K562 (cell line): ENCODE measurements around the gene CCND3. TPM values are rescaled to one million over a fixed set of nuclear protein-coding genes. Genes with fewer than 3 reads are reported as not detected.

Experiments used
- ATF7 ChIP-seq: fragments of 450-650 bp; IDR thresholded peaks from 2 replicates; pipeline ENCODE4 v1.7.1; 2014; ENCODE audit warnings: mild to moderate bottlenecking, moderate library complexity
- CHD2 ChIP-seq: IDR thresholded peaks from 2 replicates; pipeline ENCODE4 v1.6.1; 2011; ENCODE audit warnings: low read depth, low read length
- FOXP1 ChIP-seq: sonication (generic); formaldehyde crosslinking; IDR thresholded peaks from 2 replicates; pipeline ENCODE4 v1.8.0; 2022; ENCODE audit warnings: mild to moderate bottlenecking, missing genetic modification reagents
- GATA2 ChIP-seq: sonication (generic); formaldehyde crosslinking; IDR thresholded peaks from 2 replicates; pipeline ENCODE4 v1.4.0; 2020; ENCODE audit warnings: mild to moderate bottlenecking, missing genetic modification reagents
- HNRNPL ChIP-seq: fragments of 200-400 bp; formaldehyde crosslinking; IDR thresholded peaks from 2 replicates; pipeline ENCODE4 v1.6.1; 2017; ENCODE audit warnings: low read depth, mild to moderate bottlenecking, low read length
- JUN ChIP-seq, 2 experiments: sonication (generic) in 1 of 2; formaldehyde crosslinking in 1 of 2; IDR thresholded peaks; 2 replicates each; pipeline versions ENCODE4 v1.6.1 to v1.8.0; 2012 to 2022; ENCODE audit warnings: borderline replicate concordance in 2 of 2, mild to moderate bottlenecking in 2 of 2, improper control_type of control experiment in 1 of 2, low read depth in 1 of 2, low read length in 1 of 2, missing genetic modification reagents in 1 of 2
- KAT7 ChIP-seq: sonication (generic); formaldehyde crosslinking; IDR thresholded peaks from 2 replicates; pipeline ENCODE4 v1.8.0; 2022; ENCODE audit warnings: missing genetic modification reagents, mild to moderate bottlenecking, borderline replicate concordance
- KLF10 ChIP-seq: fragments of 250-450 bp; sonication (Bioruptor Pico); IDR thresholded peaks from 2 replicates; pipeline ENCODE4 v1.6.1; 2021; ENCODE audit warnings: matching md5 sums
- LCOR ChIP-seq: sonication (generic); formaldehyde crosslinking; IDR thresholded peaks from 2 replicates; pipeline ENCODE4 v1.8.0; 2022; ENCODE audit warnings: mild to moderate bottlenecking, missing genetic modification reagents
- MCM2 ChIP-seq: fragments of 450-650 bp; IDR thresholded peaks from 2 replicates; pipeline ENCODE4 v1.6.1; 2017; ENCODE audit warnings: low read depth, mild to moderate bottlenecking
- MEIS2 ChIP-seq: fragments of 450-650 bp; IDR thresholded peaks from 2 replicates; pipeline ENCODE4 v1.6.1; 2014; ENCODE audit warnings: mild to moderate bottlenecking; ENCODE audit not compliant: partially characterized antibody
- MTA2 ChIP-seq: fragments of 450-650 bp; IDR thresholded peaks from 2 replicates; pipeline ENCODE4 v1.6.1; 2016; ENCODE audit warnings: low read depth
- MTA3 ChIP-seq: fragments of 450-650 bp; formaldehyde crosslinking; IDR thresholded peaks from 2 replicates; pipeline ENCODE4 v1.6.1; 2017; ENCODE audit warnings: mild to moderate bottlenecking, borderline replicate concordance
- MYC ChIP-seq, 2 experiments: fragments of 250-450 bp in 1 of 2; sonication (Bioruptor Pico) in 1 of 2; IDR thresholded peaks; 2 replicates each; pipeline versions ENCODE4 v1.5.1 to v1.6.1; 2012 to 2021; ENCODE audit warnings: low read depth in 2 of 2, borderline replicate concordance in 1 of 2, improper control_type of control experiment in 1 of 2, low read length in 1 of 2, mild to moderate bottlenecking in 1 of 2, moderate library complexity in 1 of 2
- NEUROD1 ChIP-seq: fragments of 150-350 bp; IDR thresholded peaks from 2 replicates; pipeline ENCODE4 v1.6.1; 2014; ENCODE audit warnings: borderline replicate concordance, low read length, low read depth; ENCODE audit not compliant: partially characterized antibody
- NONO ChIP-seq, 2 experiments: fragments of 200-400 bp in 1 of 2; fragments of 450-650 bp in 1 of 2; formaldehyde crosslinking in 1 of 2; IDR thresholded peaks; 2 replicates each; pipeline ENCODE4 v1.6.1; 2017; ENCODE audit warnings: low read depth in 2 of 2, mild to moderate bottlenecking in 2 of 2, moderate library complexity in 2 of 2, low read length in 1 of 2
- NR2F6 ChIP-seq: fragments of 450-650 bp; formaldehyde crosslinking; IDR thresholded peaks from 2 replicates; pipeline ENCODE4 v1.4.0; 2020; ENCODE audit warnings: mild to moderate bottlenecking
- NRF1 ChIP-seq, 2 experiments: fragments of 450-650 bp; IDR thresholded peaks in 1 of 2; conservative IDR thresholded peaks in 1 of 2; 2 replicates each; pipeline ENCODE4 v1.6.1; 2014; ENCODE audit warnings: mild to moderate bottlenecking in 2 of 2
- RAD51 ChIP-seq: fragments of 450-650 bp; IDR thresholded peaks from 2 replicates; pipeline ENCODE4 v1.7.1; 2016; ENCODE audit warnings: low read depth, mild to moderate bottlenecking, borderline replicate concordance
- RBFOX2 ChIP-seq: fragments of 200-400 bp; formaldehyde crosslinking; IDR thresholded peaks from 2 replicates; pipeline ENCODE4 v1.6.1; 2017; ENCODE audit warnings: low read depth, mild to moderate bottlenecking, low read length, moderate library complexity
- SIN3B ChIP-seq: fragments of 450-650 bp; IDR thresholded peaks from 2 replicates; pipeline ENCODE4 v1.6.1; 2017; ENCODE audit warnings: low read depth, mild to moderate bottlenecking, moderate library complexity
- SNRNP70 ChIP-seq: fragments of 200-400 bp; formaldehyde crosslinking; optimal IDR thresholded peaks from 2 replicates; pipeline ENCODE3; 2017; ENCODE audit warnings: low read depth, low read length
- SRSF3 ChIP-seq: fragments of 200-400 bp; formaldehyde crosslinking; IDR thresholded peaks from 2 replicates; pipeline ENCODE4 v1.6.1; 2016; ENCODE audit warnings: mild to moderate bottlenecking, low read length, moderate library complexity; ENCODE audit not compliant: insufficient read depth
- SRSF9 ChIP-seq: fragments of 200-400 bp; formaldehyde crosslinking; IDR thresholded peaks from 2 replicates; pipeline ENCODE4 v1.6.1; 2017; ENCODE audit warnings: low read depth, low read length, borderline replicate concordance
- TRIM24 ChIP-seq, 2 experiments: fragments of 450-650 bp; IDR thresholded peaks; 2 replicates each; pipeline ENCODE4 v1.6.1; 2016
- ZNF311 ChIP-seq: fragments of 250-450 bp; sonication (Bioruptor Pico); IDR thresholded peaks from 2 replicates; pipeline ENCODE4 v1.4.0; 2020; ENCODE audit warnings: mild to moderate bottlenecking, moderate library complexity
- polyA plus RNA-seq, 8 experiments: library from polyadenylated mRNA; depleted of rRNA in 4 of 8; stranded (reverse) in 5 of 8; unstranded in 3 of 8; fragments of >200 nt; fragmentation: Nextera tagmentation in 2 of 8; fragmentation: Illumina TruSeq in 1 of 8; extraction: Ambion mirVana in 2 of 8; extraction: Trizol in 1 of 8; gene quantifications; 2 replicates each; pipeline versions ENCODE4 v1.2.1 to v1.2.3, GENCODE V29; 2011 to 2014; ENCODE audit warnings: inconsistent platforms in 1 of 8, missing spikeins in 1 of 8
- total RNA-seq, 7 experiments: library from RNA; depleted of rRNA in 6 of 7; stranded (reverse); fragments of >200 nt in 6 of 7; fragmentation: Illumina TruSeq in 2 of 7; extraction: Trizol in 2 of 7; gene quantifications; 2 replicates each; pipeline versions ENCODE4 v1.2.1 to v1.2.3, GENCODE V29; 2011 to 2021; ENCODE audit warnings: low replicate concordance in 1 of 7
- TF ChIP-seq, protein P1 (sequence below): fragments of 450-650 bp; IDR thresholded peaks from 2 replicates; pipeline ENCODE4 v1.7.1; 2018; ENCODE audit warnings: mild to moderate bottlenecking, low read depth; ENCODE audit not compliant: partially characterized antibody

CCND3 gene
- total and polyA plus RNA-seq, 9 of the 15 experiments (the other 6 are each of a cell fraction or from before 2014, with no cell fraction given) = 21.5 to 204 (median 97.4) TPM

DNA sequence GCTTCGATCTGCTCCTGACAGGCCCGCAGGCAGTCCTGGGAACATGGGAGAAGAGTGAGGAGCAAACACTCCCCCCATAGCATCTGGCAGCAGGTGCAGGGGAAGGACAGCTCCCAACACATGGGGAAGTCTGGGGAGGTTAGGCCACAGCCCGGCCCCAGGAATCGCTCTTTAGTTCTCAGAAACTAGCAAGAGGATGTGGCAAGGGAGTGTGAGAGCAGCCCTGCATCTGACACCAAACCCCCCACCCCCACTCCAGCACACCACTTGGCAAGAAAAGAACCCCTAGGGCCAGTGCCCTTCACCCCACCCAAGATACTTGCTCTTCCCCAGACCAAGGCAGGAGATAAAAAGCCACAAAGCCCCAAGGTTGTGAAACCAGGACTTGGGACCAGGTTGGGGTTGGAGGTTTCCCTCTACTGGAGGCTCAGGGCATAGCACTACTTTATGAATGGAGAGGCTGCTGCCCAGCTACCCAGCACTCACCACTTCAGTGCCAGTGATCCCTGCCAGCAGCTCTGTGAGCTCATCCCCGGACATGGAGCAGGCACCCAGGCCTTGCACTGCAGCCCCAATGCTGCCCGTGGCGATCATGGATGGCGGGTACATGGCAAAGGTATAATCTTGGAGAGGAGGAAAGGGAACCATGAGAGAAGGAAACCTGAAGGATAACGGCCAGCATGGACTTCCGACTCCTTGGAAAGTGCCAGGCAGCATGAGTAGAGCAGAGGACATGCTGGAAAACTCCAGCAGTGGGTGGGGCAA is 5.4 kb downstream of the CCND3 start (continued):
- TF ChIP-seq MTA3 (peak; percentile 80; the same call in 1 of the 2 replicates), TRIM24 (IDR thresholded peaks at IDR 0.05) (peak; percentile 60 to 80; a peak in 3 of 4 replicates), SRSF3 (no peak), NRF1 (conservative IDR thresholded peaks at IDR 0.05 in 1 of 2, IDR thresholded peaks at IDR 0.05 in 1 of 2) (no peak; a peak in 1 of 4 replicates), ZNF311 (0 out of 2 replicates have a peak, but pooled peaks have one; percentile 28), KAT7 (CRISPR knock-in tag) (peak; percentile 75; the same call in 1 of the 2 replicates), KLF10 (CRISPR knock-in tag) (no peak), GATA2 (CRISPR knock-in tag) (peak; percentile 84), MCM2 (no peak), SIN3B (no peak), RBFOX2 (peak; percentile 67), RAD51 (no peak), FOXP1 (CRISPR knock-in tag) (peak; percentile 84), MTA2 (0 out of 2 replicates have a peak, but pooled peaks have one; percentile 28), SNRNP70 (no peak), MYC (IDR thresholded peaks at IDR 0.05; ENCODE audit: low read depth, low read length) (peak; percentile 65; the same call in 1 of the 2 replicates), MYC (CRISPR knock-in tag; IDR thresholded peaks at IDR 0.05; ENCODE audit: borderline replicate concordance, low read depth) (no peak), LCOR (CRISPR knock-in tag) (peak; percentile 63; the same call in 1 of the 2 replicates), JUN (IDR thresholded peaks at IDR 0.05; ENCODE audit: borderline replicate concordance, low read depth, low read length) (no peak; the same call in 1 of the 2 replicates), JUN (CRISPR knock-in tag; IDR thresholded peaks at IDR 0.05; ENCODE audit: borderline replicate concordance) (peak; percentile 89; the same call in 1 of the 2 replicates), NEUROD1 (no peak), CHD2 (peak; percentile 30; the same call in 1 of the 2 replicates), HNRNPL (peak; percentile 66; the same call in 1 of the 2 replicates), MEIS2 (peak; percentile 16), NR2F6 (CRISPR knock-in tag) (no peak), SRSF9 (no peak), ATF7 (peak; percentile 56), NONO (IDR thresholded peaks at IDR 0.05; ENCODE audit: low read depth in 2 of 2, low read length in 1 of 2) (0 out of 4 replicates have a peak, but pooled peaks of 1 of the 2 experiments have one; percentile 16)
- TF ChIP-seq, protein P1, sequence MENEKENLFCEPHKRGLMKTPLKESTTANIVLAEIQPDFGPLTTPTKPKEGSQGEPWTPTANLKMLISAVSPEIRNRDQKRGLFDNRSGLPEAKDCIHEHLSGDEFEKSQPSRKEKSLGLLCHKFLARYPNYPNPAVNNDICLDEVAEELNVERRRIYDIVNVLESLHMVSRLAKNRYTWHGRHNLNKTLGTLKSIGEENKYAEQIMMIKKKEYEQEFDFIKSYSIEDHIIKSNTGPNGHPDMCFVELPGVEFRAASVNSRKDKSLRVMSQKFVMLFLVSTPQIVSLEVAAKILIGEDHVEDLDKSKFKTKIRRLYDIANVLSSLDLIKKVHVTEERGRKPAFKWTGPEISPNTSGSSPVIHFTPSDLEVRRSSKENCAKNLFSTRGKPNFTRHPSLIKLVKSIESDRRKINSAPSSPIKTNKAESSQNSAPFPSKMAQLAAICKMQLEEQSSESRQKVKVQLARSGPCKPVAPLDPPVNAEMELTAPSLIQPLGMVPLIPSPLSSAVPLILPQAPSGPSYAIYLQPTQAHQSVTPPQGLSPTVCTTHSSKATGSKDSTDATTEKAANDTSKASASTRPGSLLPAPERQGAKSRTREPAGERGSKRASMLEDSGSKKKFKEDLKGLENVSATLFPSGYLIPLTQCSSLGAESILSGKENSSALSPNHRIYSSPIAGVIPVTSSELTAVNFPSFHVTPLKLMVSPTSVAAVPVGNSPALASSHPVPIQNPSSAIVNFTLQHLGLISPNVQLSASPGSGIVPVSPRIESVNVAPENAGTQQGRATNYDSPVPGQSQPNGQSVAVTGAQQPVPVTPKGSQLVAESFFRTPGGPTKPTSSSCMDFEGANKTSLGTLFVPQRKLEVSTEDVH = no peak
